Measurements from ENCODE around the gene MED22.
"Not testable (repeated sequence)": the region's sequence is repeated elsewhere in the genome, so short reads cannot be mapped to it uniquely, and the experiment has no call there.

Gene MED22

GRCh38 chr9:133334161-133334560, 13.8 kb downstream of the MED22 start:
- DNase-seq, result no peak

GRCh38 chr9:133333566-133333965, 14.4 kb downstream of the MED22 start:
- DNase-seq, result no peak

- no peak for DNase-seq
Observed at GRCh38 chr9:133333011-133333410, 14.9 kb downstream of the MED22 start.

- no peak for DNase-seq
Observed at GRCh38 chr9:133332381-133332730, 15.6 kb downstream of the MED22 start.

- no peak for DNase-seq
Observed at GRCh38 chr9:133331641-133332380, 16.1 kb downstream of the MED22 start.

- DNase-seq, result no peak
Observed at GRCh38 chr9:133331221-133331620, 16.7 kb downstream of the MED22 start.

GRCh38 chr9:133329306-133330156, 18.4 kb downstream of the MED22 start:
- DNase-seq, result not testable (repeated sequence)

- no peak for DNase-seq
Observed at GRCh38 chr9:133327834-133328484, 20.0 kb downstream of the MED22 start.

- not testable (repeated sequence) for DNase-seq
Observed at GRCh38 chr9:133327021-133327420, 20.9 kb downstream of the MED22 start.

- no peak for DNase-seq
Observed at GRCh38 chr9:133323991-133324703, 23.8 kb downstream of the MED22 start.

GRCh38 chr9:133323211-133323610, 24.7 kb downstream of the MED22 start:
- DNase-seq, result no peak

GRCh38 chr9:133322701-133323100, 25.2 kb downstream of the MED22 start:
- DNase-seq, result no peak

GRCh38 chr9:133321411-133321935, 26.5 kb downstream of the MED22 start:
- no peak for DNase-seq

- no peak for DNase-seq
Observed at GRCh38 chr9:133320421-133320881, 27.5 kb downstream of the MED22 start.

- not testable (repeated sequence) for DNase-seq
Observed at GRCh38 chr9:133317551-133317950, 30.4 kb downstream of the MED22 start.

- no peak for DNase-seq
Observed at GRCh38 chr9:133315997-133316396, 31.9 kb downstream of the MED22 start.

- DNase-seq, result no peak
Observed at GRCh38 chr9:133309608-133310007, 38.3 kb downstream of the MED22 start.

GRCh38 chr9:133307301-133307700, 40.6 kb downstream of the MED22 start:
- DNase-seq, result no peak

GRCh38 chr9:133306242-133307204, 41.4 kb downstream of the MED22 start:
- DNase-seq, result no peak

GRCh38 chr9:133305731-133306130, 42.2 kb downstream of the MED22 start:
- no peak for DNase-seq
